HG02798 (cell line): ENCODE measurements around the gene REPS2.
"Not testable (repeated sequence)": the region's sequence is repeated elsewhere in the genome, so short reads cannot be mapped to it uniquely, and the experiment has no call there.

Experiments
- ATAC-seq: cut with Tn5 transposase; IDR thresholded peaks from one replicate; pipeline ENCODE4 v1.9.1; 2021; ENCODE audit warnings: mild to moderate bottlenecking; ENCODE audit not compliant: unreplicated experiment, poor library complexity

REPS2 gene

GRCh38 chrX:16962661-16963060 is 16.2 kb downstream of the REPS2 start:
- not testable (repeated sequence) for ATAC-seq

DNA sequence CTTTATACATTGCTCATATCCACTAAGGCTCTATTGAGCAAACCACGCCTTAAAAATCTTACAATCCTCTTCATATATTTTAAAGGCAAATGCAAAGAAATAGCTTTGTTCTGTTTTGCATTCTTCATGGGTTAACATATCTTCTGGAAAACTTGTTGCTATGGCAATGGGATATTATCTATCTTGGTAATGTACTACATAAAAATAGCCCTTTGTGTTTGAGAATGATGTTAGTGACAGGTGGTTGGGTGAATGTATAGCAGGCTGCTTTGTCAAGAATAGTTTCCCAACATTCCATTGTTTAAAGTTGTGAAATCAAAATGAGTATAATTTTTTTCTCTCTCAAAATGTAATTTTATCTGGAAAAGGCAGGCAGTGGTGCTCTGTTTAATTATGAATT is 16.8 kb downstream of the REPS2 start:
- ATAC-seq, result no peak

- not testable (repeated sequence) for ATAC-seq
Observed at GRCh38 chrX:16964976-16965375, 18.5 kb downstream of the REPS2 start.

GRCh38 chrX:16966752-16967448 is 20.4 kb downstream of the REPS2 start:
- no peak for ATAC-seq

DNA sequence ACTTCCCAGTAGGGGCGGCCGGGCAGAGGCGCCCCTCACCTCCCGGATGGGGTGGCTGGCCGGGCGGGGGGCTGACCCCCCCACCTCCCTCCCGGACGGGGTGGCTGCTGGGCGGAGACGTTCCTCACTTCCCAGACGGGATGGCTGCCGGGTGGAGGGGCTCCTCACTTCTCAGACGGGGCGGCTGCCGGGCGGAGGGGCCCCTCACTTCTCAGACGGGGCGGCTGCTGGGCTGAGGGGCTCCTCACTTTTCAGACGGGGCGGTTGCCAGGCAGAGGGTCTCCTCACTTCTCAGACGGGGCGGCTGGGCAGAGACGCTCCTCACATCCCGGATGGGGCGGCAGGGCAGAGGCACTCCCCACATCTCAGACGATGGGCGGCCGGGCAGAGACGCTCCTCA is 22.3 kb downstream of the REPS2 start:
- not testable (repeated sequence) for ATAC-seq

- no peak for ATAC-seq
Observed at GRCh38 chrX:16970977-16971376, 24.5 kb downstream of the REPS2 start.

- ATAC-seq, result no peak
Observed at GRCh38 chrX:16971694-16972093, 25.2 kb downstream of the REPS2 start.

- no peak for ATAC-seq
Observed at GRCh38 chrX:16975233-16975632, 28.8 kb downstream of the REPS2 start.

DNA sequence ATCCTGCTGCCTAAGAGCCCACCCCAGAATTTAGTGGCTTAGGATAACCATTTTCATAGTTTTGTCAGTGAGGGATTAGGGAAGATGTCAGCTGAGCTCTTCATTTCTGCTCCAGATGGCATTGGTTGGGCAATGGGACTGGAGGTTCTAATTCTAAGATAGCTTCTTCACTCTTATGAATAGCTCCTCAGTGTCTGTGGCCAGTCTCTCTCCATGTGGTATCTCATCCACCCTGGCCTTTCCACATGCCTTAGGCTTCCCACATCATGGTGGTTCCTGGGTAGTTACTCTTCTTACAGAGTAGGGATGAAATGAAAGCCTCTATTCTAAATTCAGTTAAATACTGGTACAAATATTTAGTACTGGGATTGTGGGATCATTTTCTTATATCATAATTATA is 31.3 kb downstream of the REPS2 start:
- no peak for ATAC-seq

GRCh38 chrX:16978193-16978984 is 31.9 kb downstream of the REPS2 start:
- no peak for ATAC-seq

DNA sequence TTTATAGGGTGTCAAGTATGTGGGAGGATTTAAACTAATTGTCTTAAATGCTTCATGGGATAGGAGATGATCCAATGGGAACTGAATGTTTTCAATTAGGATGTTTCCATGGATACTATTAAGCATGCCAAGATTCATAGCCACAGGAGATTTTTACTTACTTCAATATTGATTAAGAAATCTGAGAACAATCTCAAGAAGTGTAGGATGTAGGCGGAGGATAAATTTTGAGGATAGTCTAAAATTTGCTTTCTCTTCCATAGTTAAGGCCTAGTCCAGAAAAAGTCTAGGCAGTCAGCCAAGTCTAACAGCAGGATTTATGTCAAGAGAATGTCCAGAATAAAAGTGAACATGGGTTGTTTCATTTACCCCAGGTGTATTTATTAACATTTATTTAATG is 32.8 kb downstream of the REPS2 start:
- no peak for ATAC-seq

DNA sequence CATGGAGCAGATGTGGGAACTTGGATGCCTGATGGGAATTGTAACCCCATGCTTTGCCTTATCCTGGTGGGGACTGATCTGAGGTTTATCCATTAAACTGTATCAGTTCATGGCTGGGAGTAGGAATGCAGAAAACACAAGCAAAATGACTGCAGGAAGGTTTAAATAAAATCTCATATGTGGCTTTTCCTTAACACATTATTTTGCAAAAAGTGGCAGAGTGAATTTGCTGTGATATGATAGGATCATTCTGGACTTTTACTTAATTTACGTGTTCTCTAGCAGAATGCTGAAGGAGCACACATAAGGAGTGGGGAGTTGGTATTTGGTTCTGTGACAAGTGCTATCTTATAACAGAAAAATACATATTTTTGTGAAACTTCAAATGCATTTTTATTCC is 34.8 kb downstream of the REPS2 start:
- no peak for ATAC-seq

- no peak for ATAC-seq
Observed at GRCh38 chrX:16981980-16982379, 35.5 kb downstream of the REPS2 start.

DNA sequence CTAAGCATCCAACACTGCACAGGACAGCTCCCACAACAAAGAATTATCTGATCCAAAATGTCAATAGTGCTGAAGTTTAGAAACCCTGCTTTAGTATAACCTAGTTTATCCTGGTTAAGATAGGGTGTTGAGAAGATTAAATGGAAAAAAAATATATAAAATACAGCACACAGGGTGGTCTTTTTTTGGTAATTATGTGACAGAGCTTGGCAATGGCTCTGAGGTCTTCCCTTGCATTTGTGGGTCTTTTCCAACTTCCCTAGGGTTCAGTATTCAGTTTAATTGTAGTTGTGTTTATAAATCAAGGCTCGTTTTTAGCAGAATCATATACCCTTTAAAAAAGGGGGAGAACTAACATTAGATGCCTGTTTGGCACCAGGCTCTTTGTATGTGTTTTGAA is 36.6 kb downstream of the REPS2 start:
- ATAC-seq, result no peak

DNA sequence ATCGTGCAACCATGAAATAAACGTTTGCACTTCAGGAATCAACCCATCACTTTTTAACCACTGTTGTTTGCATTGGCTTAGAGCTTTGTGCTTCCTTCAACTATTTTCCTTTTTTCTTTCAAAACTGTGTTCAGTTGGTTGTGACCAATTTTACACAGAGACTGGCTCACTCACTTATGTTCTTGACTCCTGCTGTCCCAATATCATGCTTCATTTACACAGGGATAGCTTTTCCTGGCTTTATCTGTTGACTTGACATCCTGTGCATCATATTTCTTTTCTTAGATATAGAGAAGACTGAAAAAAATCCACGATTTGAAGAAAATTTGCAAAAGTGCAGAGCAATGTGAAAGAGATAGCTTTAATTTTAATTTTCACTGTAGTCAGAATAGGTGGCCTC is 38.8 kb downstream of the REPS2 start:
- ATAC-seq, result no peak

GRCh38 chrX:16986169-16986568 is 39.7 kb downstream of the REPS2 start:
- no peak for ATAC-seq

DNA sequence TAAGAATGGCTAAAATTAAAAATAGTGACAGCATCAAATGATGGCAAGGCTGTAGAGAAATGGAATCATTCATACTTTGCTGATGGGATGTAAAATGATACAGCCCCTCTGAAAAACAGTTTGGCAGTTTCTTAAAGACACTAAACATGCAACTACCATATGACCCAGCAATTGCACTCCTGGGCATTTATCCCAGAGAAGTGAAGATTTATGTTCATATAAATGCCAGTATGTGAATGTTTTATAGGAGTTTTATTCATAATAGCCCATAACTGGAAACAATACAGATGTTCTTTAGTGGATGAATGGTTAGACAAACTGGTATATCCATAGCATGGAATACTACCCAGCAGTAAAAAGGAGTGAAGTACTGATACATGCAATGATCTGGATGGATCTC is 43.3 kb downstream of the REPS2 start:
- no peak for ATAC-seq

GRCh38 chrX:16990839-16991238 is 44.4 kb downstream of the REPS2 start:
- ATAC-seq, result no peak

DNA sequence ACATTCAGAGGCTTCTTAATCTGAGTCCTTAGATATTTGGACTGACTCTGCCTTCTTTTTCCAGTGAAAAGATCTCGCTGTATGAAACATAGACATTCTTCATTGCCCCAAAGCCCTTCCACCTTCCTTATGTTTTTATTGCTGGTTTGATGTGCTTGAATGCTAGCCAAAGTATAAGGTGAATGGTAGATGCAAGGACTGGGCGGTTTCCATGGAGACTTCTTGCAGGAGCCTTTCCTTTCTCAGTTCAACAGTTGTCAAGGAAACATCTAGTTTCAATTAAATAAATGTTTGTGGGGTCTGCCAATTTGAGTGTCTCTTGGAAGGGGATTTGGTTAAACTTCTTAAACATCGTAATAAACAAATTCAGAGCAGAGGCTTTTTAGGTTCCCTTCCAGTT is 46.0 kb downstream of the REPS2 start:
- ATAC-seq, result no peak

DNA sequence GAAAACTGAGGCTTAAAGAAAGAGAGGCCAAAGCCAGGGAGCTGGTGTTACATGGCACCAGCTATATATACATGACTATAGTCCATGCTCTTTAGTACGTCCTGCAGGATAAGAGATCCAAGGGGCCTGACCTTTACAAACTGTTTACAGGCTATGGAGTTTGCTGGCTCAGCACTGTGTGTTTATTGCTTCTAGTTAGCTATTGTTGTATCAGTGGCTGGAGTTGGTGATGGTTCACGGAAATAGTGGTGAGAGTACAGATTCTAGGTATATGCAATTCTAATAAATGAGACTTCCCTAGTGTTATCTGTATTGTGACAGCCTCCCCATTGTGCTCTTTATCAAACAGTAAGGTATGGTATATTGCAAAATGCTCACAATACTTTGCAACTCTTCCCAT is 46.5 kb downstream of the REPS2 start:
- ATAC-seq, result no peak

GRCh38 chrX:16993791-16994318 is 47.4 kb downstream of the REPS2 start:
- no peak for ATAC-seq

DNA sequence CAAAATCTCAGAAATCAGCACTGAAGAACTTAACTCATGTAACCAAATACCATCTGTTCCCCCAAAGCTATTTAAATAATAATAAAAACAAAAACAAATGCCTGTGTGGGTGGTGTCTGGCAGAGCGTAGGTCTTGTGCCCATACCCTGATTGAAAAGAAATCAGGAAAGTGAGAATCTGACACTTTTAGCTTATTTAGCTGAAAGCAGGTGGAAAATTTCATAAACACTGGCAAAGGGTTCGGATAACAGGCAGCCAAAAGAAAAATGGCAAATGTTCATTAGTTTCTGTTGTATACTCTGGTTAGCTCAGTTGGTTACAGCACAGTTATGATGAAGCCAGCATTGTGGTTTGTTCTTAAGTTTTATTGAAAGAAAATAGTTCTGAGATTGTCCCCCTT is 48.3 kb downstream of the REPS2 start:
- no peak for ATAC-seq
